GM12878 (cell line): ENCODE results near the gene STRA6. TPM values are rescaled to one million over a fixed set of nuclear protein-coding genes. Genes with fewer than 3 reads are reported as not detected.

Source experiments
- ATAC-seq: fragments of 200-7000 bp; cut with Tn5 transposase; 3 replicates; pipeline ENCODE4 v1.9.1; 2020; ENCODE audit warnings: mild to moderate bottlenecking, moderate library complexity
- BruUV-seq: library from RNA; stranded (reverse); fragments of 400-500 nt; replicated peaks from 2 replicates; lab custom pipeline; 2021; lab: Mats Ljungman, UMichigan
- CTCF ChIA-PET: fragments of 300-600 bp; sonication (Branson Sonifier 250); formaldehyde crosslinking; extraction: SDS; loops from one replicate; lab custom pipeline; 2021; ENCODE audit warnings: inconsistent platforms; lab: Yijun Ruan, JAX
- POLR2A ChIA-PET: fragments of 350-600 bp; formaldehyde crosslinking; extraction: SDS; loops from one replicate; lab custom pipeline; 2021; ENCODE audit warnings: inconsistent platforms; lab: Charles Lee
- RAD21 ChIA-PET: fragments of 300-600 bp; sonication (Branson Sonifier 250); formaldehyde crosslinking; loops from one replicate; lab custom pipeline; 2023; ENCODE audit warnings: antibody characterized with exemption; ENCODE audit not compliant: unreplicated experiment; lab: Charles Lee
- SMC1A ChIA-PET: fragments of 300-600 bp; sonication (Branson Sonifier 250); formaldehyde crosslinking; loops from one replicate; lab custom pipeline; 2023; ENCODE audit not compliant: unreplicated experiment, uncharacterized antibody; lab: Charles Lee
- DNase-seq: peaks from one replicate; pipeline ENCODE4 v3.0.0-alpha.2; 2011; ENCODE audit warnings: low read depth, low spot score
- FAIRE-seq: peaks from 3 replicates; lab custom pipeline; 2011; peaks lifted over from hg19 to GRCh38; lab: Jason Lieb, UNC
- H2AFZ ChIP-seq: 2 replicates; pipeline ENCODE4 v1.6.0; 2011; ENCODE audit warnings: low read depth, low read length, control low read depth; ENCODE audit not compliant: control insufficient read depth
- H3K27ac ChIP-seq: 2 replicates; pipeline ENCODE4 v1.5.1; 2011; ENCODE audit warnings: control low read depth; ENCODE audit not compliant: control insufficient read depth, insufficient read depth
- H3K27me3 ChIP-seq, 2 experiments: replicated peaks in 1 of 2; 2 replicates each; pipeline versions ENCODE4 v1.6.0 to v1.6.1; 2011; ENCODE audit warnings: low read length in 1 of 2; ENCODE audit not compliant: control insufficient read depth in 2 of 2, insufficient read depth in 2 of 2
- H3K36me3 ChIP-seq, 2 experiments: 2 replicates each; pipeline ENCODE4 v1.5.1; 2011; ENCODE audit warnings: low read length in 1 of 2; ENCODE audit not compliant: control insufficient read depth in 2 of 2, insufficient read depth in 2 of 2
- H3K4me1 ChIP-seq: 2 replicates; pipeline ENCODE4 v1.6.1; 2011; ENCODE audit warnings: mild to moderate bottlenecking, low read length, moderate library complexity, mixed read lengths; ENCODE audit not compliant: control insufficient read depth, insufficient read depth
- H3K4me2 ChIP-seq: 2 replicates; pipeline ENCODE4 v1.6.0; 2011; ENCODE audit warnings: control low read depth; ENCODE audit not compliant: control insufficient read depth, insufficient read depth
- H3K4me3 ChIP-seq: fragments of 200-600 bp; sonication (generic); 2 replicates; pipeline ENCODE4 v1.5.1; 2016
- H3K79me2 ChIP-seq: 2 replicates; pipeline ENCODE4 v1.6.0; 2011; ENCODE audit warnings: low read length; ENCODE audit not compliant: control insufficient read depth, insufficient read depth
- H3K9ac ChIP-seq: 2 replicates; pipeline ENCODE4 v1.8.0; 2011; ENCODE audit warnings: low read length, control low read depth, mixed read lengths; ENCODE audit not compliant: control insufficient read depth, insufficient read depth
- H3K9me3 ChIP-seq: replicated peaks from 3 replicates; pipeline ENCODE4 v1.5.1; 2011; ENCODE audit warnings: mild to moderate bottlenecking, low read length; ENCODE audit not compliant: control insufficient read depth, insufficient read depth
- H4K20me1 ChIP-seq: 2 replicates; pipeline ENCODE4 v1.6.0; 2011; ENCODE audit not compliant: control insufficient read depth, insufficient read depth
- BRCA1 ChIP-seq: IDR thresholded peaks from 2 replicates; pipeline ENCODE4 v1.6.1; 2011; ENCODE audit warnings: low read depth, low read length, improper control_type of control experiment
- CBX5 ChIP-seq: sonication (generic); IDR thresholded peaks from 2 replicates; pipeline ENCODE4 v1.6.1; 2016; ENCODE audit warnings: low read depth, moderate library complexity, mild to moderate bottlenecking, inconsistent platforms
- CREB1 ChIP-seq: IDR thresholded peaks from 2 replicates; pipeline ENCODE4 v1.6.1; 2012; ENCODE audit warnings: low read depth, mild to moderate bottlenecking, inconsistent platforms
- EGR1 ChIP-seq, 2 experiments: IDR thresholded peaks; 1 replicate in 1 of 2; 2 replicates in 1 of 2; pipeline ENCODE4 v1.6.1; 2011 to 2012; ENCODE audit warnings: low read depth in 2 of 2, low read length in 2 of 2, borderline replicate concordance in 1 of 2, mild to moderate bottlenecking in 1 of 2, moderate library complexity in 1 of 2
- EZH2 ChIP-seq: IDR thresholded peaks from 2 replicates; pipeline ENCODE4 v1.6.1; 2012; ENCODE audit warnings: low read depth, mild to moderate bottlenecking, control low read depth, inconsistent platforms, low read length, borderline replicate concordance; ENCODE audit not compliant: control insufficient read depth
- KLF5 ChIP-seq: fragments of 450-650 bp; IDR thresholded peaks from 2 replicates; pipeline ENCODE4 v1.6.1; 2014; ENCODE audit warnings: mild to moderate bottlenecking; ENCODE audit not compliant: partially characterized antibody
- TCF12 ChIP-seq: IDR thresholded peaks from 2 replicates; pipeline ENCODE4 v1.6.1; 2011; ENCODE audit warnings: low read depth, mild to moderate bottlenecking, low read length
- ZNF207 ChIP-seq: fragments of 450-650 bp; IDR thresholded peaks from 2 replicates; pipeline ENCODE4 v1.6.1; 2014; ENCODE audit warnings: antibody characterized with exemption, mild to moderate bottlenecking, borderline replicate concordance
- ZSCAN29 ChIP-seq: fragments of 450-650 bp; IDR thresholded peaks from 2 replicates; pipeline ENCODE4 v1.6.1; 2017; ENCODE audit warnings: mild to moderate bottlenecking, moderate library complexity
- WGBS: methylation state at CpG from one replicate; pipeline ENCODE4 v1.1.6; 2016; ENCODE audit warnings: low lambda C conversion rate; ENCODE audit not compliant: insufficient replicate concordance, insufficient coverage; ENCODE audit errors: missing lambda C conversion rate; 5-methylcytosine and 5-hydroxymethylcytosine counted together
- in situ Hi-C: fragments of 300-500 bp; cut with MboI; formaldehyde crosslinking; loops from 9 replicates; pipeline ENCODE4 v1.14.3; 2018; ENCODE audit warnings: mixed read lengths
- intact Hi-C: fragments of 100-400 bp; cut with micrococcal nuclease; formaldehyde crosslinking; loops from one replicate; pipeline ENCODE4 v1.14.2; 2022; ENCODE audit not compliant: unreplicated experiment
- polyA plus RNA-seq, 11 experiments: library from polyadenylated mRNA; depleted of rRNA in 4 of 11; unstranded in 6 of 11; stranded (reverse) in 5 of 11; fragments of >200 nt; fragmentation: Nextera tagmentation in 4 of 11; fragmentation: Illumina TruSeq in 1 of 11; extraction: Ambion mirVana in 4 of 11; extraction: Trizol in 1 of 11; gene quantifications; 1 replicate in 1 of 11; 2 replicates in 10 of 11; pipeline versions ENCODE4 v1.2.1 to v1.2.3, GENCODE V29; 2011 to 2016; ENCODE audit warnings: inconsistent platforms in 2 of 11, missing spikeins in 2 of 11, low read depth in 1 of 11
- total RNA-seq, 4 experiments: library from RNA; depleted of rRNA in 3 of 4; stranded (reverse); fragments of >200 nt in 3 of 4; fragmentation: Illumina TruSeq in 1 of 4; extraction: Trizol in 1 of 4; gene quantifications; 2 replicates each; pipeline versions ENCODE4 v1.2.1 to v1.2.3, GENCODE V29; 2013 to 2021
- TF ChIP-seq, protein P1 (sequence below): fragments of 450-650 bp; IDR thresholded peaks from 2 replicates; pipeline ENCODE4 v1.6.1; 2017; ENCODE audit warnings: mild to moderate bottlenecking, moderate library complexity
- TF ChIP-seq, protein P2 (sequence below): fragments of 150-350 bp; IDR thresholded peaks from 2 replicates; pipeline ENCODE4 v1.6.1; 2014; ENCODE audit warnings: mild to moderate bottlenecking, low read depth, low read length

Gene STRA6
- total and polyA plus RNA-seq, 10 of the 15 experiments (the other 5 are each of a cell fraction or from before 2014, with no cell fraction given) = 0.31 to 10.8 (median 5.8) TPM

DNA sequence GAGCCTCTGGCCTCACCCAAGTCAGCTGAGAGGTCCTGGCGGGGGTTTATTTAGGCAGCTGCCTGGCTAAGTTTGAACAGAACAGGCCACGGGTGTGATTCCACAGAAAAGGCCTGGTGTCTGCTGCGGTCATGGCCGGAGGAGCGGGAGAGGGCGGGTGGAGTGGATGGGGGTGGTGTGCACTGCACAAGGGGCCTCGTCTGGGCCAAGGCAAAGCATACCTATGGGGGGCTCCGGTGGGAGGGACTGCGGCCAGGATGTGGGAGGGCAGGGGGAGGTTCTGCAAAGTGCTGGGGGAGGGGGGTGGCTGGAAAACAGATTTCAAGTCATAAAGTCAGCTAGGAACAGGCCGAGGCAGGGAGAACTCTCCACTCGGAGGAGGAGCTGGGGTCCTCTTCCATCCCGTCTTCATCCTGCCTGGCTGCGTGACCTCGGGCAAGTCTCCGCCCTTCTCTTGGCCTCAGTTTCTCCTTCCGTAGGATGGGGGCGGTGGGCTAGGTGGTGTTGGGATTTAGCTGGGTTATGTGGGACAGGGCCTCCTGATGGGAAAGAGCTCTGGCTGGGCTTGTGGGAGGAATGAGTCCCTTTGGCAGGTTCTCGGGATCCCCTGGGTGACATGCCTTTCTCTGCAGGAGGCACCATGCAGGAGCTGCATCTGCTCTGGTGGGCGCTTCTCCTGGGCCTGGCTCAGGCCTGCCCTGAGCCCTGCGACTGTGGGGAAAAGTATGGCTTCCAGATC lies 28.2 kb downstream of the STRA6 start:
- H3K36me3 ChIP-seq = no peaks in the 10 kb centered on the region
- no peaks in the 10 kb centered on the region for H3K9me3 ChIP-seq
- H3K27me3 ChIP-seq = no peaks in the 10 kb centered on the region
- DNase-seq = no peak
- H2AFZ ChIP-seq = no peak overlapping the region
- H3K4me2 ChIP-seq = no peak overlapping the region
- H3K27ac ChIP-seq = no peak overlapping the region
- no peak overlapping the region for H3K9ac ChIP-seq
- no TSS peak for BruUV-seq
- no peak for TF ChIP-seq CBX5
- TF ChIP-seq, protein P1, sequence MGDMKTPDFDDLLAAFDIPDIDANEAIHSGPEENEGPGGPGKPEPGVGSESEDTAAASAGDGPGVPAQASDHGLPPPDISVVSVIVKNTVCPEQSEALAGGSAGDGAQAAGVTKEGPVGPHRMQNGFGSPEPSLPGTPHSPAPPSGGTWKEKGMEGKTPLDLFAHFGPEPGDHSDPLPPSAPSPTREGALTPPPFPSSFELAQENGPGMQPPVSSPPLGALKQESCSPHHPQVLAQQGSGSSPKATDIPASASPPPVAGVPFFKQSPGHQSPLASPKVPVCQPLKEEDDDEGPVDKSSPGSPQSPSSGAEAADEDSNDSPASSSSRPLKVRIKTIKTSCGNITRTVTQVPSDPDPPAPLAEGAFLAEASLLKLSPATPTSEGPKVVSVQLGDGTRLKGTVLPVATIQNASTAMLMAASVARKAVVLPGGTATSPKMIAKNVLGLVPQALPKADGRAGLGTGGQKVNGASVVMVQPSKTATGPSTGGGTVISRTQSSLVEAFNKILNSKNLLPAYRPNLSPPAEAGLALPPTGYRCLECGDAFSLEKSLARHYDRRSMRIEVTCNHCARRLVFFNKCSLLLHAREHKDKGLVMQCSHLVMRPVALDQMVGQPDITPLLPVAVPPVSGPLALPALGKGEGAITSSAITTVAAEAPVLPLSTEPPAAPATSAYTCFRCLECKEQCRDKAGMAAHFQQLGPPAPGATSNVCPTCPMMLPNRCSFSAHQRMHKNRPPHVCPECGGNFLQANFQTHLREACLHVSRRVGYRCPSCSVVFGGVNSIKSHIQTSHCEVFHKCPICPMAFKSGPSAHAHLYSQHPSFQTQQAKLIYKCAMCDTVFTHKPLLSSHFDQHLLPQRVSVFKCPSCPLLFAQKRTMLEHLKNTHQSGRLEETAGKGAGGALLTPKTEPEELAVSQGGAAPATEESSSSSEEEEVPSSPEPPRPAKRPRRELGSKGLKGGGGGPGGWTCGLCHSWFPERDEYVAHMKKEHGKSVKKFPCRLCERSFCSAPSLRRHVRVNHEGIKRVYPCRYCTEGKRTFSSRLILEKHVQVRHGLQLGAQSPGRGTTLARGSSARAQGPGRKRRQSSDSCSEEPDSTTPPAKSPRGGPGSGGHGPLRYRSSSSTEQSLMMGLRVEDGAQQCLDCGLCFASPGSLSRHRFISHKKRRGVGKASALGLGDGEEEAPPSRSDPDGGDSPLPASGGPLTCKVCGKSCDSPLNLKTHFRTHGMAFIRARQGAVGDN = no peak
- TF ChIP-seq, protein P2, sequence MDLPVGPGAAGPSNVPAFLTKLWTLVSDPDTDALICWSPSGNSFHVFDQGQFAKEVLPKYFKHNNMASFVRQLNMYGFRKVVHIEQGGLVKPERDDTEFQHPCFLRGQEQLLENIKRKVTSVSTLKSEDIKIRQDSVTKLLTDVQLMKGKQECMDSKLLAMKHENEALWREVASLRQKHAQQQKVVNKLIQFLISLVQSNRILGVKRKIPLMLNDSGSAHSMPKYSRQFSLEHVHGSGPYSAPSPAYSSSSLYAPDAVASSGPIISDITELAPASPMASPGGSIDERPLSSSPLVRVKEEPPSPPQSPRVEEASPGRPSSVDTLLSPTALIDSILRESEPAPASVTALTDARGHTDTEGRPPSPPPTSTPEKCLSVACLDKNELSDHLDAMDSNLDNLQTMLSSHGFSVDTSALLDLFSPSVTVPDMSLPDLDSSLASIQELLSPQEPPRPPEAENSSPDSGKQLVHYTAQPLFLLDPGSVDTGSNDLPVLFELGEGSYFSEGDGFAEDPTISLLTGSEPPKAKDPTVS = no peak
- TF ChIP-seq EGR1 (IDR thresholded peaks at IDR 0.05; ENCODE audit: borderline replicate concordance in 1 of 2, low read depth in 2 of 2, low read length in 2 of 2) = no peak
- no peak for TF ChIP-seq CREB1
- no peak for TF ChIP-seq ZNF207
- no peak for TF ChIP-seq BRCA1
- TF ChIP-seq EZH2 = no peak
- TF ChIP-seq ZSCAN29 = no peak
- TF ChIP-seq KLF5 = no peak
- no peak for TF ChIP-seq TCF12
- H3K79me2 ChIP-seq = no peaks in the 10 kb centered on the region
- CTCF ChIA-PET = no interaction called here
- intact Hi-C loops (no loop called here), in situ Hi-C loops (no loop called here)
- H3K4me1 ChIP-seq = peaks cover 13% of the 10 kb centered on the region
- FAIRE-seq = no peak
- RAD21 ChIA-PET = no interaction called here
- SMC1A ChIA-PET = no interaction called here
- POLR2A ChIA-PET = no interaction called here
- H4K20me1 ChIP-seq = no peaks in the 10 kb centered on the region
- ATAC-seq = no peak
- WGBS = 59% methylated on average over 15 of the region's 20 CpGs
- no peak overlapping the region for H3K4me3 ChIP-seq
